Inferior parietal cortex (tissue), 1 donor: Measurements from ENCODE around the gene AMY1B.
"Not testable (repeated sequence)": the region's sequence is repeated elsewhere in the genome, so short reads cannot be mapped to it uniquely, and the experiment has no call there.

ENCODE experiments used
- DNase-seq: peaks from one replicate; pipeline ENCODE4 v3.0.0-alpha.2; 2016; ENCODE audit errors: extremely low spot score

The AMY1B gene

GRCh38 chr1:103696110-103696509 lies at the start of gene AMY1B:
AMY1B (minus strand) TSS chr1:103696210; CDS start chr1:103695639, 571 bp downstream.
- DNase-seq = not testable (repeated sequence)

DNA sequence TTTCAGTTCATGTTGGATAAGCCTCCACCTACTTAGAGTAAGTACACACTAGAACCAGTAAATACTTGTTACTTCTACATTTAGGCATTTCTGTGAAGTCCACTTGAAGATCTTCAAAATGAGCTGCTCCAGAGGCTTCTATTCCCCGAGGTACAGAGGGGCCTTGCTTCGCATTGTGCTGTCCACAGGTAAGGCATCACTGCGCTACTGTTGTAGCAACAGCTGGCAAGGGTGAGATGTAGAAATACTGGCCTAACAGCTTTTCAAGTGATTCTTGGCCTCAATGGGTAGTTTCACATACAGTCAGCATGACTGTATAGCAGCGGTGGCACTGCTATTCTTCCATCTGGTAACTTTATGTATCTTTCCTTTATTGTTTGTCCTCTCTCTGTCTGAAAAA lies 49.0 kb upstream of the AMY1B start:
- not testable (repeated sequence) for DNase-seq

- DNase-seq = not testable (repeated sequence)
Observed at GRCh38 chr1:103744449-103744848, 48.4 kb upstream of the AMY1B start.

DNA sequence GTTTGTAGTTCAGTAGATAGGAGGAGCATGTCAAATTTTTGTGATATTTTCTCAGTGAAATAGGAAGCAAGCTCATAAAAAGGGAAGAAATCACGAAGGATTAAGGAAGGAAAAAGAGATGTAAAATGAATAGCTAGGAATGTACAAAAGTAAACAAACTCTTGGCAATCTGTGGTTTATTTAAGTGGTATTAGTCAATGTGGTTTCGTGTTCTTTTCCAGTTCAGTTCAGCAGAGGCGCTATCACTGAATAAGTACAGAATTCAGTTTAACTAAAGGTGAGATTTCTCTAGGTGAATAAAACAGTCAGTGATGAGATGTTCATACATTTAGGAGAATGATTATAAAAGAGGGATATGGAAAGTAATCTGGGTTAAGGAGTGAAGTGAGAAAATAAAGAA lies 42.0 kb upstream of the AMY1B start:
- DNase-seq = not testable (repeated sequence)

GRCh38 chr1:103735334-103735733 lies 39.3 kb upstream of the AMY1B start:
- not testable (repeated sequence) for DNase-seq

DNA sequence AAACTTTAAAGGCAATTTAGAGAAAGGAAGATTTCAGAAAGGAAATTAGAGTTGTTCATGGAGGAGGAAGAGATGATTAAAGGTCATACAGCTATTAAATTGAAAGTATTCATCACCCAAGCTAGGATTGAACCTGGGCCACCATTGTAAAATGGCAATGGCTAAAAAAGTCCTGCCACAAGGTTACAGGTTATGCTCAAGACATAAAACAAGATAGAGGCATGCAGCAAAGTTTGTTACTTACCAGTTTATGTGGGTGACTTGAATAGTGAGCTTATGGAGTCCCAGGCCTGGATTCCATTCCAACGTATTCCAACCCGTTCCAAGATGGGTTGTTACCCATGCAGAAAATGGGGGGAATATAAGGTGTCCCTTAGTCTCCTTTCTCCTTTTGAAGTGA lies 25.5 kb upstream of the AMY1B start:
- DNase-seq = not testable (repeated sequence)

DNA sequence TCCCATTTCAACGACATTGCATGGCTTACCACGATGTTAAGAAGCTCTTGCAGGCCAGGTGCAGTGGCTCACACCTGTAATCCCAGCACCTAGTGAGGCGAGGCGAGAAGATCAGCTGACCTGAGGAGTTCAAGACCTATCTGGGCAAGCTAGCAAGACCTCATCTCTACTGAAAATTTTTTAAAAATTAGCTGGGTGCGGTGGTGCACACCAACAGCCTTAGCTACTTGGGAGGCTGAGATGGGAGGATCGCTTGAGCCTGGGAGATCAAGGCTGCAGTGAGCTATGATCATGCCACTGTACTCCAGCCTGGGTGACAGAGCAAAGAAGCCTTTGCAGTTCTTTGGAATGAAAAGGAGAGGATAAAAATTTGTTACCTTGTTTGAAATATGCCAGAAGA lies 21.4 kb upstream of the AMY1B start:
- not testable (repeated sequence) for DNase-seq

GRCh38 chr1:103710381-103710780 lies 14.4 kb upstream of the AMY1B start:
- DNase-seq = not testable (repeated sequence)

DNA sequence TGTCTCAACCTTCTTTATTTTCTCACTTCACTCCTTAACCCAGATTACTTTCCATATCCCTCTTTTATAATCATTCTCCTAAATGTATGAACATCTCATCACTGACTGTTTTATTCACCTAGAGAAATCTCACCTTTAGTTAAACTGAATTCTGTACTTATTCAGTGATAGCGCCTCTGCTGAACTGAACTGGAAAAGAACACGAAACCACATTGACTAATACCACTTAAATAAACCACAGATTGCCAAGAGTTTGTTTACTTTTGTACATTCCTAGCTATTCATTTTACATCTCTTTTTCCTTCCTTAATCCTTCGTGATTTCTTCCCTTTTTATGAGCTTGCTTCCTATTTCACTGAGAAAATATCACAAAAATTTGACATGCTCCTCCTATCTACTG lies 11.7 kb upstream of the AMY1B start:
- DNase-seq = not testable (repeated sequence)

- not testable (repeated sequence) for DNase-seq
Observed at GRCh38 chr1:103701256-103701655, 5.2 kb upstream of the AMY1B start.

- DNase-seq = not testable (repeated sequence)
Observed at GRCh38 chr1:103700669-103701068, 4.7 kb upstream of the AMY1B start.

GRCh38 chr1:103697430-103697829 lies 1.4 kb upstream of the AMY1B start:
- not testable (repeated sequence) for DNase-seq

- not testable (repeated sequence) for DNase-seq
Observed at GRCh38 chr1:103676335-103676734, 19.7 kb downstream of the AMY1B start.

DNA sequence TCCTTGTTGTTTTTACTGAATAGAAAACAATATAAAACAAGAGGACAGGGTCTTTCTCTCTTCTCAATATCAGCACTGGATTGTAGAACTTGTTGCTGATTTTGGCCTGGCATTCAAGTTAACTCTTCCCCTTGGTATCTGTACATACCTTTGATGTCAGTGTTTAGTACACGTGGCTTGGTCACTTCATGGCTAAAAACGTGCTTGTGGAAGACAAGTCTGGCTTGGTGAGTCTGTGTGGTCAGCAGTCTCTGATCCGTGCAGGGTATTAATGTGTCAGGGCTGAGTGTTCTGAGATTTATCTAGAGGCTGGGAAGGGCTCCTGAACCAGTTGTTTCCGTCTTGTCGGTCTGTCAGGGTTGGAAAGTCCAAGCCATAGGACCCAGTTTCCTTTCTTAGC lies 40.5 kb downstream of the AMY1B start, which contains the start of gene AMY1A:
Gene AMY1A, plus strand, starts transcription at position 301 of the 400 bp plus-strand sequence. CDS start 571 bp downstream, outside the sequence.
- not testable (repeated sequence) for DNase-seq

DNA sequence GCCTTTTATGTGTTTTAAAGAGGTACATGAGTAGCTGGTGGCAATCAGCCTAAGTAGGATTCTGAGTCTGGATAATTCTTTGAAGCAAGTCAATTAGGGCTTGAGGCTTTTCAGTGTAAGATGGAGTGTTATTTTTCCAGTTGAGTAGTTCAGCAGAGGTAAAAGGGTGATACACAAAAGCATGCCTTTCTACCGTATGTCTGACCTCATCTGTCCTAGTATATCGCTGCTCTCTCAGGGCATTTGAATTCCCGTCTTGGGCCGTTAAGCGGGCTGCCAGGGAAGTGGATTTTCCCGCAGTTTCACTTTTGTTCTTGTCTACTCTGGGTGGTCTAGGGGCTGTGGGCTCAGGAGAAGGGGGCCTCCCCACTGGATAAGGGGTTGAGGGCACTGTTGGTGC lies 41.9 kb downstream of the AMY1B start:
- not testable (repeated sequence) for DNase-seq

DNA sequence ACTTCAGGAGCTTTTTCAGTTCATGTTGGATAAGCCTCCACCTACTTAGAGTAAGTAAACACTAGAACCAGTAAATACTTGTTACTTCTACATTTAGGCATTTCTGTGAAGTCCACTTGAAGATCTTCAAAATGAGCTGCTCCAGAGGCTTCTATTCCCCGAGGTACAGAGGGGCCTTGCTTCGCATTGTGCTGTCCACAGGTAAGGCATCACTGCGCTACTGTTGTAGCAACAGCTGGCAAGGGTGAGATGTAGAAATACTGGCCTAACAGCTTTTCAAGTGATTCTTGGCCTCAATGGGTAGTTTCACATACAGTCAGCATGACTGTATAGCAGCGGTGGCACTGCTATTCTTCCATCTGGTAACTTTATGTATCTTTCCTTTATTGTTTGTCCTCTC lies 45.1 kb downstream of the AMY1B start:
- DNase-seq = not testable (repeated sequence)

DNA sequence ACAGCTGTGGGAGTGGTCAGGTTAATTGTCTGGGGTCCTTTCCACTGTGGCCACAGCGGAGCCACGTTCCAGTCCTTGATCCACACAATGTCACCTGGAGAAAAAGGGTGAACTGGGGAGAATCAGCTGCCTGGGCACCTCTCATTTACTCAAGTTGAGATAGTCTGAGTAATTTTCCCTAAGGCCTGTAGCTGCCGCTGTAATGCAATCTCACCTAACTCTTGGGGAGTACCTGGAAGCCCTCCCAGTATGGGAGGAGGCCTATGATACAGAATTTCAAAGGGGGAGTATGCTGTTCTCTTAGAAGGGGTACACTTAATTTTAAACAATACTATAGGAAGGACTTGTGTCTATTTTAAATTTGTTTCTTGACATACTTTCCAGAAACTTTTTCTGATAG lies 45.7 kb downstream of the AMY1B start:
- not testable (repeated sequence) for DNase-seq

DNA sequence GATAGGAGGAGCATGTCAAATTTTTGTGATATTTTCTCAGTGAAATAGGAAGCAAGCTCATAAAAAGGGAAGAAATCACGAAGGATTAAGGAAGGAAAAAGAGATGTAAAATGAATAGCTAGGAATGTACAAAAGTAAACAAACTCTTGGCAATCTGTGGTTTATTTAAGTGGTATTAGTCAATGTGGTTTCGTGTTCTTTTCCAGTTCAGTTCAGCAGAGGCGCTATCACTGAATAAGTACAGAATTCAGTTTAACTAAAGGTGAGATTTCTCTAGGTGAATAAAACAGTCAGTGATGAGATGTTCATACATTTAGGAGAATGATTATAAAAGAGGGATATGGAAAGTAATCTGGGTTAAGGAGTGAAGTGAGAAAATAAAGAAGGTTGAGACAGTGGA lies 52.1 kb downstream of the AMY1B start:
- not testable (repeated sequence) for DNase-seq

DNA sequence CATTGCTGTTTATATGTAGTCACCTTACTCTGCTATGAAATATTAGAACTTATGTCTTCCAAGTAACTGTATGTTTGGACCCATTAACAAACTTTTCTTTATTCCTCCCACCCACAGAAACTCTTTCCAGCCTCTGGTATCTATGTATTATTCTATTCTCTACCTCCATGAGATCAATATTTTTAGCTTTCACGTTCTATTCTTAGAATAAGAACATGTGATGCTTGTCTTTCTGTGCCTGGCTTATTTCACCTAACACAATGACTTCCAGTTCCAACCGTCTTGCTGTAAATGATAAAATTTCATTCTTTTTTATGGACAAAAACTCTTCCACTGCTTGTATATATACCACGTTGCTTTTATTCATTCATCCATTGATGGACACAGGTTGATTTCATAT lies 54.8 kb downstream of the AMY1B start:
- DNase-seq = not testable (repeated sequence)
